ENCODE measurements around the gene ANO2.

- TF ChIP-seq CTCF (IDR thresholded peaks at IDR 0.05 in 4 of 5, conservative IDR thresholded peaks at IDR 0.05 in 1 of 5): no peak
- no peak for TF ChIP-seq POLR2A (IDR thresholded peaks at IDR 0.05)
These were observed 409.5 kb downstream of the ANO2 start for GRCh38 chr12:5535541-5535940.
